GM18505 (cell line): ENCODE results near the gene PTGIS.

Experiments
- ATAC-seq: cut with Tn5 transposase; IDR thresholded peaks from one replicate; pipeline ENCODE4 v1.9.1; 2021; ENCODE audit not compliant: unreplicated experiment
- POLR2A ChIP-seq: IDR thresholded peaks from 4 replicates; pipeline ENCODE4 v1.6.1; 2011; ENCODE audit warnings: borderline replicate concordance; ENCODE audit not compliant: insufficient read depth, insufficient read length; ENCODE audit errors: extremely low read depth

PTGIS gene

GRCh38 chr20:49511788-49512525 is 56.0 kb downstream of the PTGIS start:
- TF ChIP-seq POLR2A, result no peak
- no peak for ATAC-seq

GRCh38 chr20:49510562-49511122 is 57.3 kb downstream of the PTGIS start:
- TF ChIP-seq POLR2A, result no peak
- ATAC-seq, result no peak

GRCh38 chr20:49508435-49509199 is 59.3 kb downstream of the PTGIS start:
- ATAC-seq, result no peak
- TF ChIP-seq POLR2A, result no peak

- ATAC-seq, result no peak
- no peak for TF ChIP-seq POLR2A
Observed at GRCh38 chr20:49507741-49508434, 60.0 kb downstream of the PTGIS start.

- TF ChIP-seq POLR2A, result no peak
- ATAC-seq, result no peak
Observed at GRCh38 chr20:49505518-49505917, 62.4 kb downstream of the PTGIS start.

GRCh38 chr20:49503176-49503575 is 64.8 kb downstream of the PTGIS start:
- no peak for TF ChIP-seq POLR2A

GRCh38 chr20:49501917-49502316 is 66.0 kb downstream of the PTGIS start:
- no peak for ATAC-seq
- TF ChIP-seq POLR2A, result no peak

More at GRCh38 chr20:49503176-49503575, 64.8 kb downstream of the PTGIS start:
- ATAC-seq, result no peak

GRCh38 chr20:49497398-49497669 is 70.6 kb downstream of the PTGIS start:
- no peak for ATAC-seq
- TF ChIP-seq POLR2A, result no peak

GRCh38 chr20:49496553-49497397 is 71.2 kb downstream of the PTGIS start:
- no peak for TF ChIP-seq POLR2A
- no peak for ATAC-seq

- TF ChIP-seq POLR2A, result no peak
- no peak for ATAC-seq
Observed at GRCh38 chr20:49496043-49496442, 71.9 kb downstream of the PTGIS start.

GRCh38 chr20:49490689-49491088 is 77.2 kb downstream of the PTGIS start:
- no peak for ATAC-seq
- TF ChIP-seq POLR2A, result no peak

GRCh38 chr20:49489688-49490087 is 78.2 kb downstream of the PTGIS start:
- TF ChIP-seq POLR2A, result no peak
- ATAC-seq, result no peak

- TF ChIP-seq POLR2A, result no peak
- no peak for ATAC-seq
Observed at GRCh38 chr20:49486064-49486463, 81.9 kb downstream of the PTGIS start.
